Dermis lymphatic vessel endothelial cell (primary cell): Measurements from ENCODE around the gene SLC37A1. TPM values are rescaled to one million over a fixed set of nuclear protein-coding genes. Genes with fewer than 3 reads are reported as not detected.

Experiments used
- total RNA-seq: library from RNA; depleted of rRNA; stranded (reverse); fragments of >200 nt; gene quantifications from 2 replicates; pipeline ENCODE4 v1.2.1, GENCODE V29; 2014

The SLC37A1 gene
- 10.0 and 18.3 TPM in 2 replicates for total RNA-seq

DNA sequence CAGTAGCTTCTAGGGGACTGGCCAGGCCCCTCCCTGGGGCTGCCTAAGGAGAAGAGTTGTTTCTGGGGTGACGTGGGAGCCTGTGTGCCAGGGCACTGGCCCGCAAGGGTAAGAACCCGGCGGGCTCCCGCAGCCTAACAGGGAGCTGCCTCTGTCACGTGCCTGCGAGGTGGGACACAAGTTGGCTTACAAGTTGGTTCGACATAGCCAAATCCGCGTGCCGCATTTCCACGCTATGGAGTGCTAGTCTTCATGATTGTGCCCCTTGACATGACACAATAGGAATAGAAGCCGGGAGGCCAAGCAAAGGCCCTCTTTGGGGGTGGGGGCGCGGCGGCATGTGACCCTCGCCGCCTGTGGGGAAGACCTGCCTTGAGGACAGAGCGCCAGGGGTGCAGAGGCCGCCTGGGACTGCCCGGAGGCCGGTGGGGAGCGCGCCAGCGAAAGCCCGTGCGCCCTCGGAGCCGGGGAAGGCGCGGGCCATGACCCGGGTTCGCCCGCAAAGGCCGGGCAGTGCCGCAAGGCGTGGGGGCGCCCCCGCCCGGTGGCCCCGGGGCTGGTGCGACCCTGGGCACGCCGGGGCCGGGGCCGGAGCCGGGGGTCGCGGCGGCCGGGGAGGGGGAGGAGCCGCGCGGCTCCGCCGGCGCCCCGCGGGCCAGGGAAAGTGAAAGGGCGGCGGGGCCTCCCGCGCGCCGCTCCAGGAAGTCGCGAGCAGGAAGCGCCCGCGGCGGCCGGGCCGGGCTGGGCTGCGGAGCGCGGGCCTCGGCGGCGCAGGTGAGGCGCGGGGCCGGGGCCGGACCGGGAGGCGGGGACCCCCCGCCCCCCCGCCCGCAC lies at the start of gene SLC37A1:
Gene SLC37A1 (plus strand): TSS at position 702 of the 834 bp plus-strand sequence. CDS start 4,603 bp downstream, outside the sequence.

GRCh38 chr21:42496120-42496838 lies 17.4 kb upstream of the SLC37A1 start, which contains the start of gene RSPH1:
Gene RSPH1, minus strand, starts transcription at chr21:42496224. Its CDS starts 38 bp downstream, at chr21:42496186.

Other genes starting within 250 kb of the SLC37A1 start
- 163 and 275 TPM in 2 replicates for gene TFF3, start 198.4 kb upstream of the SLC37A1 start, total RNA-seq
- not detected in 2 replicates for gene TFF2, start 162.9 kb upstream of the SLC37A1 start, total RNA-seq
- gene TFF1, start 147.3 kb upstream of the SLC37A1 start, total RNA-seq = not detected in 2 replicates
- gene TMPRSS3, start 117.8 kb upstream of the SLC37A1 start, total RNA-seq = not detected in 2 replicates
- not detected in 2 replicates for gene UBASH3A, start 110.0 kb upstream of the SLC37A1 start, total RNA-seq
- not detected in 2 replicates for gene RSPH1, start 17.6 kb upstream of the SLC37A1 start, total RNA-seq
- gene PDE9A, start 139.8 kb downstream of the SLC37A1 start, total RNA-seq = 2.1 and 4.9 TPM in 2 replicates